Measurements from ENCODE around the gene DCST1. TPM values are rescaled to one million over a fixed set of nuclear protein-coding genes. Genes with fewer than 3 reads are reported as not detected.
A peak's percentile ranks its signal among the peaks of the same experiment; 100 is the strongest.

DCST1 gene
- total and polyA plus RNA-seq, 7 donors: 0.12 to 0.34 TPM; not detected in 5

DNA sequence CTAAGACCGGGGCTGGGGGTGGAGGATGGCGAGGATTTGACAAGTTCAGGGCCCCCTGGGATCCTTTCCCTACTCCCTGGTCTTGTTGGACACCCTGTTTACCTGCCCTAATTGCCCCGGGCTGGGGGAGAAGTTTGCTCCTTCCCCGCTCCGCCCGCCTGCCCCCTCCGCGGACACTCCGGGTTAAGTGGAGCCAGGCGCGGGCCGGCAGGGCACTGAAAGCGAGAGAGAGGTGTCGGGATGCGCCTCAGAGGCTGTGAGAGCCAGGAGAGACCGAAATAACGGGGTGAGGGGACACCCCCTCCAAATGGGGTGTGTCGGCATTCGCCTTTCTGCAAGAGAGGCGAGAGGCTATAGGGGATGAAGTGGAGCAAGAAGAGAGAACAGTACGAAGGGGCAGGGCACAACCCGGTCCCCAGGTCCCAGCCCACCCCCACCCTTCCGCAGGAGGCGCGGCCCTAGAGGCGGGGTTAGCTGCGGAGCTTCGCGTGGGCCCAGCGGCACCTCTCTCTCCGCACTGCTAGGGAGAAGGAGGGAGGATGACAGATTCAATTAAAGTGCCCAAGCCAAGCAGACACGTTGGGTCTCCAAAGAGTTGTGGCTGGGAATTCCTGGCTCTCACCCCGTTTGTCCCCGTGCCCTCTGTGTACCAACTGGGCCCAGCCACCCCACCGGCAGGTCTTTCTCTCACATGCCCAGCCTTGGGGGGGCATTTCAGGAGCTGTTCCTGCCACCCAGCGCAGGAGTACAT, 48.9 kb downstream of the DCST1 start:
- intact Hi-C loops (cut with DNase I): loop anchor here (5.0 kb wide), 2 partner anchors 40 to 110 kb away; partner anchors contain the start of genes CKS1B (in 1 of the 2) and SHC1 (in 1 of the 2)
- no peaks in the 10 kb centered on the region for H3K9me3 ChIP-seq
- peaks cover 28% of the 10 kb centered on the region for H3K4me1 ChIP-seq
- no peaks in the 10 kb centered on the region for H3K36me3 ChIP-seq (ENCODE audit: insufficient read depth in 1 of 2, low read depth in 1 of 2)
- H3K27ac ChIP-seq: no peak overlapping the region
- no peak for ATAC-seq
- DNase-seq: no peak
- 7 to 11% (median 9%) methylated on average over 34 to 36 of the region's 36 CpGs for whole genome bisulfite sequencing, 3 donors
- peak overlapping the region; percentile 64 for H3K4me3 ChIP-seq
- TF ChIP-seq, protein P1, sequence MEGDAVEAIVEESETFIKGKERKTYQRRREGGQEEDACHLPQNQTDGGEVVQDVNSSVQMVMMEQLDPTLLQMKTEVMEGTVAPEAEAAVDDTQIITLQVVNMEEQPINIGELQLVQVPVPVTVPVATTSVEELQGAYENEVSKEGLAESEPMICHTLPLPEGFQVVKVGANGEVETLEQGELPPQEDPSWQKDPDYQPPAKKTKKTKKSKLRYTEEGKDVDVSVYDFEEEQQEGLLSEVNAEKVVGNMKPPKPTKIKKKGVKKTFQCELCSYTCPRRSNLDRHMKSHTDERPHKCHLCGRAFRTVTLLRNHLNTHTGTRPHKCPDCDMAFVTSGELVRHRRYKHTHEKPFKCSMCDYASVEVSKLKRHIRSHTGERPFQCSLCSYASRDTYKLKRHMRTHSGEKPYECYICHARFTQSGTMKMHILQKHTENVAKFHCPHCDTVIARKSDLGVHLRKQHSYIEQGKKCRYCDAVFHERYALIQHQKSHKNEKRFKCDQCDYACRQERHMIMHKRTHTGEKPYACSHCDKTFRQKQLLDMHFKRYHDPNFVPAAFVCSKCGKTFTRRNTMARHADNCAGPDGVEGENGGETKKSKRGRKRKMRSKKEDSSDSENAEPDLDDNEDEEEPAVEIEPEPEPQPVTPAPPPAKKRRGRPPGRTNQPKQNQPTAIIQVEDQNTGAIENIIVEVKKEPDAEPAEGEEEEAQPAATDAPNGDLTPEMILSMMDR (IDR thresholded peaks at IDR 0.05): no peak
- H3K27me3 ChIP-seq (ENCODE audit: insufficient read depth in 3 of 3, low read length in 2 of 3): peaks cover 0 to 53% (median 27%) of the 10 kb centered on the region in 3 donors

DNA sequence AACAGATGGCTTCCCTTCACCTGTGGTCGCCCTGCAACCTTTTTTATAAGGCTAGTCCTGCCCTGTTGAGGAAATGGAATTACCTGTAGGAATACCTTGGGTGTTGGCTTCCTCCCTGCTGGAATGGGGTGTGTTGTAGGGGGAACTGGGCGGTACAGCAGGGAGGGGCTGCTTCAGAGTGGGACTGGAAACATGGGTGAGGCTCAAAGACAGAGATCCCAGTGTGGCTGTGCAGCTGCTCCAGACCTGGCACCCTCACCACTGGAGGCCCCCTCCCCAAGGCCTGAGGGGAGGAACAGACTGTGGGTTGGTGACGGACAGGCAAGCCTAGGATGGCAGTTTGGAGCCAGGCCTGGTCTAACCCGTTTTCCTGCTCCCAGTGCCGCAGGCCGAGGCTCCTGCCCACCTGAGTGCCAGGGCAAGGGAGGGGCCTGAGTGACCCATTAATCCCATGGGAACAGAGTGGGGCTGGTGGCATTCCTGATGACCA, 49.5 kb downstream of the DCST1 start:
- Histone ChIP-seq H3K9me3 (no peaks in the 10 kb centered on the region), H3K4me1 (peaks cover 28% of the 10 kb centered on the region), H3K4me3 (no peak overlapping the region), H3K27ac (no peak overlapping the region), H3K36me3 (ENCODE audit: insufficient read depth in 1 of 2, low read depth in 1 of 2) (no peaks in the 10 kb centered on the region), H3K27me3 (ENCODE audit: insufficient read depth in 3 of 3, low read length in 2 of 3) (peaks cover 0 to 53% (median 27%) of the 10 kb centered on the region in 3 donors)
- no peak for DNase-seq
- TF ChIP-seq, protein P1 (IDR thresholded peaks at IDR 0.05): no peak
- intact Hi-C loops (cut with DNase I): loop anchor here (5.0 kb wide), 2 partner anchors 41 to 111 kb away; partner anchors contain the start of genes CKS1B (in 1 of the 2) and SHC1 (in 1 of the 2)
- no peak for ATAC-seq
- 64 to 76% (median 68%) methylated on average over 6 of the region's 6 CpGs for WGBS, 3 donors

DNA sequence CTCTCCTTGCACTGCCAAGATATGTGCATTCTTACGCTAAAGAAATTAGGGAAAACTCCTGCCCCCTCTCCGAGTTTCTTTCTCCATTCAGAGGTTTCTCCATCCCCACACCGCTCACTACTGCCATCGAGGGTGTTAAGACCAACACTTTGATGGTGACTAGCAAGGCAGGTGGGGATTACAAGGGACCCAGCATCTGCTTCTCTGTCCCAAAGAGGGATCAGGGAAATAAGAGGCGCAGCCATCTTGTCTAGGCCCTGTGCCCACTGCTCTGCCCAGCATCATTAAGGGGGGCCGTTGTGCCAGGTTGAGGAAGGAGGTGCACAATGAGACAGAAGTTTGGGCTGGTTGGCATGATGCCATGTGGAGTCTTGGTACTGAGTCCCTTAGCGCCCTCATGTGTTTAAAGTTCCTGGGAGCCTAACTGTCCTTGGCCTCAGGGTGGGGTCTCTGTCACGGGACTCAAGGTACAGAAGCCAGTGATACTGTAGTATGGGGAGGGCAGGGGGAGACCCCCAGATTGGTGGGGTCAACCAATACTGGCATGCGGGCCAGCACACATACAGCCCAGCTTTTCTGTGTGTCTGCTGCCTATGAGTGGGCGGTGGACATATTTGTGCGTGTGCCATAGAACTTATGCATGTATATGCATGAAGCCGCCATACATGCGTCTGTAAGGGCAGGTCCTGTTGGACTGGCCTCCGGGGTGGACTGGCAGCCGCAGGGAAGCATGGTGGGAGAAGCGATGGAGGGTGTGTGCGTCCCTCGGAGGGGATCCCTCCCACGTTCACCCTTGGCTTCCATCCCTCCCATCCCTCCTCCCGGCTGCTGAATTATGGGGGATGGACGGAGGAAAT, 50.5 kb downstream of the DCST1 start:
- peaks cover 0 to 49% (median 27%) of the 10 kb centered on the region in 3 donors for H3K27me3 ChIP-seq (ENCODE audit: insufficient read depth in 3 of 3, low read length in 2 of 3)
- intact Hi-C loops (cut with DNase I): loop anchor here (1.0 to 5.0 kb wide), 4 partner anchors 22 to 112 kb away; partner anchors contain the start of genes CKS1B (in 1 of the 2) and SHC1 (in 1 of the 2)
- WGBS, 3 donors: 29 to 33% (median 30%) methylated on average over 21 of the region's 21 CpGs
- TF ChIP-seq, protein P1 (IDR thresholded peaks at IDR 0.05): no peak
- no peak overlapping the region for H3K27ac ChIP-seq
- no peak for DNase-seq
- peaks cover 28% of the 10 kb centered on the region for H3K4me1 ChIP-seq
- H3K9me3 ChIP-seq: no peaks in the 10 kb centered on the region
- H3K4me3 ChIP-seq: peak overlapping the region; percentile 69
- no peaks in the 10 kb centered on the region for H3K36me3 ChIP-seq (ENCODE audit: insufficient read depth in 1 of 2, low read depth in 1 of 2)
- ATAC-seq: peak in 2 of 4 donors; percentile 0

DNA sequence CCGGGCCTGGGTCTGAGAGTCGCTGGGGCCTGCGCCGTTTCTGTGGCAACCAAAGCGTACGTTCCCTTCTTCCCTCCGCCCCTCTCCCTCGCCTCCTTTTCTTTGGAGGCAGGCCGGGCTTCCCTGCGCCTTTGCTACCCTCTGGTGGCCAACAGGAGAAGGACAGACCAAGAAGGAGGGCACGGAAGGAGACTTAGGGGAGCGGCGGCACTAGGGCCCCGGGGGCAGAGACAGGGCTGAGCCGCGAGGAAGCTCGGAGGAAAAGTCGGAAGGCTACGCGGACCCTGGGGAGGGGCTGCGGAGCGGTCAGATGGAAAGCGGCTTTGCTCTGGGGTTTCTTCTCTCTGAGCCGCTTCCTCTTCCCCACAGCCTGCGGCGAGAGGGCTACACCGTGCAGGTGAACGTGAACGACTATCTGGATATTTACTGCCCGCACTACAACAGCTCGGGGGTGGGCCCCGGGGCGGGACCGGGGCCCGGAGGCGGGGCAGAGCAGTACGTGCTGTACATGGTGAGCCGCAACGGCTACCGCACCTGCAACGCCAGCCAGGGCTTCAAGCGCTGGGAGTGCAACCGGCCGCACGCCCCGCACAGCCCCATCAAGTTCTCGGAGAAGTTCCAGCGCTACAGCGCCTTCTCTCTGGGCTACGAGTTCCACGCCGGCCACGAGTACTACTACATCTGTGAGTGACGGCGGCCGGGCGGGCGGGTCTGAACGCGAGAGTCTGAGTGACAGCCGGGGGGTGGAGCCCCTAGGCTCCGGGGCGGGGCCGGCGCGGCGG, 51.3 kb downstream of the DCST1 start:
- WGBS, 3 donors: 1% methylated on average over 49 to 67 of the region's 67 CpGs
- ATAC-seq (peak; percentile 88 to 92 (median 89)), DNase-seq (peak; percentile 93 to 95)
- TF ChIP-seq, protein P1 (IDR thresholded peaks at IDR 0.05): peak; percentile 92
- Histone ChIP-seq H3K4me1 (peaks cover 22% of the 10 kb centered on the region), H3K27me3 (ENCODE audit: insufficient read depth in 3 of 3, low read length in 2 of 3) (peaks cover 0 to 41% (median 21%) of the 10 kb centered on the region in 3 donors), H3K27ac (peak overlapping the region; percentile 92), H3K9me3 (no peaks in the 10 kb centered on the region), H3K4me3 (peak overlapping the region; percentile 69), H3K36me3 (ENCODE audit: insufficient read depth in 1 of 2, low read depth in 1 of 2) (no peaks in the 10 kb centered on the region)
- intact Hi-C loops (cut with DNase I): loop anchor here (1.0 to 5.0 kb wide), 4 partner anchors 23 to 113 kb away; partner anchors contain the start of genes CKS1B (in 1 of the 2) and SHC1 (in 1 of the 2)

All from psoas muscle (tissue), 8 donors.